Cardiac fibroblast (primary cell): ENCODE measurements around the gene CHRM5.
A peak's percentile ranks its signal among the peaks of the same experiment; 100 is the strongest.
"Not testable (repeated sequence)": the region's sequence is repeated elsewhere in the genome, so short reads cannot be mapped to it uniquely, and the experiment has no call there.

ENCODE experiments used
- DNase-seq, 2 donors: peaks; one replicate each; pipeline versions ENCODE4 v3.0.0 to v3.0.0-alpha.2; 2010; ENCODE audit warnings: low read depth in 2 of 2
- H3K4me3 ChIP-seq, 2 donors: replicated peaks in 1 of 2; 1 replicate in 1 of 2; 2 replicates in 1 of 2; pipeline ENCODE4 v1.5.1; 2011; ENCODE audit warnings: low read depth in 2 of 2, low read length in 2 of 2, mild to moderate bottlenecking in 2 of 2, moderate library complexity in 1 of 2
- TF ChIP-seq, protein P1 (sequence below): IDR thresholded peaks from one replicate; pipeline ENCODE4 v1.5.1; 2011; ENCODE audit warnings: low read depth, mild to moderate bottlenecking, low read length, inconsistent platforms

Gene CHRM5

DNA sequence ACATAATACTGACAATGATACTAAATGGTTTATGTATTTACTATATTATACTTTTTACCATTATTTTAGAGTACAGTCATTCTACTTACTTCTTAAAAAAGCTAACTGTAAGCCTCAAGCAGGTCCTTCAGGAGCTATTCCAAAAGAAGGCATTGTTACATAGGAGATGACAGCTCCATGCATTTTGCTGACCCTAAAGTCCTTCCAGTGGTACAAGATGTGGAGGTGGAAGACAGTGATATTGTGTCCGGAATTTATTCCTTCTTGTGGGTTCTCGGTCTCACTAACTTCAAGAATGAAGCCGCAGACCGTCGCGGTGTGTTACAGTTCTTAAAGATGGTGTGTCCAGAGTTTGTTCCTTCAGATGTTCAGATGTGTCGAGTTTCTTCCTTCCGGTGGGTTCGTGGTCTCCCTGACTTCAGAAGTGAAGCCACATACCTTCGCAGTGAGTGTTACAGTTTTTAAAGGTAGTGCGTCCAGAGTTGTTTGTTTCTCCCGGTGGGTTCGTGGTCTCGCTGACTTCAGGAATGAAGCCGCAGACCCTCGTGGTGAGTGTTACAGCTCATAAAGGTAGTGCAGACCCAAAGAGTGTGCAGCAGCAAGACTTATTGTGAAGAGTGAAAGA lies 49.8 kb downstream of the CHRM5 start:
- H3K4me3 ChIP-seq: no peak overlapping the region
- TF ChIP-seq, protein P1, sequence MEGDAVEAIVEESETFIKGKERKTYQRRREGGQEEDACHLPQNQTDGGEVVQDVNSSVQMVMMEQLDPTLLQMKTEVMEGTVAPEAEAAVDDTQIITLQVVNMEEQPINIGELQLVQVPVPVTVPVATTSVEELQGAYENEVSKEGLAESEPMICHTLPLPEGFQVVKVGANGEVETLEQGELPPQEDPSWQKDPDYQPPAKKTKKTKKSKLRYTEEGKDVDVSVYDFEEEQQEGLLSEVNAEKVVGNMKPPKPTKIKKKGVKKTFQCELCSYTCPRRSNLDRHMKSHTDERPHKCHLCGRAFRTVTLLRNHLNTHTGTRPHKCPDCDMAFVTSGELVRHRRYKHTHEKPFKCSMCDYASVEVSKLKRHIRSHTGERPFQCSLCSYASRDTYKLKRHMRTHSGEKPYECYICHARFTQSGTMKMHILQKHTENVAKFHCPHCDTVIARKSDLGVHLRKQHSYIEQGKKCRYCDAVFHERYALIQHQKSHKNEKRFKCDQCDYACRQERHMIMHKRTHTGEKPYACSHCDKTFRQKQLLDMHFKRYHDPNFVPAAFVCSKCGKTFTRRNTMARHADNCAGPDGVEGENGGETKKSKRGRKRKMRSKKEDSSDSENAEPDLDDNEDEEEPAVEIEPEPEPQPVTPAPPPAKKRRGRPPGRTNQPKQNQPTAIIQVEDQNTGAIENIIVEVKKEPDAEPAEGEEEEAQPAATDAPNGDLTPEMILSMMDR: no peak
- no peak for DNase-seq

DNA sequence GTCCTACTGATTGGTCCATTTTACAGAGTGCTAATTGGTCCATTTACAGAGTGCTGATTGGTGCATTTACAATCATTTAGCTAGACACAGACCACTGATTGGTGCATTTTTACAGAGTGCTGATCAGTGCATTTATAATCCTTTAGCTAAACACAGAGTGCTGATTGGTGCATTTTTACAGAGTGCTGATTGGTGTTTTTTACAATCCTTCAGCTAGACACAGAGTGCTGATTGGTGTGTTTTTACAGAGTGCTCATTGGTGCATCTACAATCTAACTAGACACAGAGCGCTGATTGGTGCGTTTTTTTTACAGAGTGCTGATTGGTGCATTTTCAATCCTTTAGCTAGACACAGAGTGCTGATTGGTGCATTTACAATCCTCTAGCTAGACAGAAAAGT lies 50.4 kb downstream of the CHRM5 start:
- not testable (repeated sequence) for H3K4me3 ChIP-seq, DNase-seq

DNA sequence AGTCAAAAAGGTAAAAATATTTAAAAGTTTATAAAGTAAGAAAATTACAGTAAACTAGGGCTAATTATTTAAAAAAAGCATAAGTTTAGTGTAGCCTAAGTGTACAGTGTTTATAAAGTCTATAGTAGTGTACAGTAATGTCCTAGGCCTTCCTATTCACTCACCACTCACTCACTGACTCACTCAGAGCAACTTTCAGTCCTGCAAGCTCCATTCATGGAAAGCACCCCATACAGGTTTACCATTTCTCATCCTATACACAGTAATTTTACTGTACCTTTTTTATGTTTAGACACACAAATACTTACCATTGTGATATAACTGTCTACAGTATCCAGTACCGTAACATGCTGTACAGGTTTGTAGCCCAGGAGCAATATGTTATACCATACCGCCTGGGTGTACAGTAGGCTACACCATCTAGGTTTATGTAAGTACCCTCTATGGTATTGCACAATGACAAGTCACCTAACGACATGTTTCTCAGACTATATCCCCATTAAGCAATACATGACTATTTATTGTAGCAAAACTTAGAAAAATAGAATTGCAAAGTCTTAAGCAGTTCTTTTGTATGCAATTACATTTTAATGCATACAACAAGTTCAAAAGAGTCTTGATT lies 51.2 kb downstream of the CHRM5 start:
- TF ChIP-seq, protein P1: no peak
- DNase-seq: peak in 1 of 2 donors; percentile 18
- no peak overlapping the region for H3K4me3 ChIP-seq

DNA sequence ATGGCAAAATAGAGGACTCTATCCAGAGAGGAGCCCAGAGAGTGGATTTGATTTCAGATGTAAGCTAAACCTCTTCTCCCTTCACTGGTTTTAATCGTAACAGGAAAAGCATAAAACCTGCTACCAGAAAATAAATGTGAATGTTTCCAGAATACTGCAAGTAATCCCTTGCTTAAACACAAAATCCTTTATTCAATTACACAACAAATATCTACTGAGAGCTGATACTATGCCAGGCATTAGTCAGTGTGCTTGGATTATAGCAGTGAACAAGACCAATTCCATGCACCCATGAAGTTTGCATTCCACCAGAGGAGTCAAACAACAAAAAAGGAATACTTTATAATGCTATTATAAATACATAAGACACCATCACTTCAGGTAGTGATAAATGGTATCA lies 55.6 kb downstream of the CHRM5 start:
- no peak overlapping the region for H3K4me3 ChIP-seq
- peak; percentile 36 to 58 for DNase-seq
- TF ChIP-seq, protein P1: no peak

DNA sequence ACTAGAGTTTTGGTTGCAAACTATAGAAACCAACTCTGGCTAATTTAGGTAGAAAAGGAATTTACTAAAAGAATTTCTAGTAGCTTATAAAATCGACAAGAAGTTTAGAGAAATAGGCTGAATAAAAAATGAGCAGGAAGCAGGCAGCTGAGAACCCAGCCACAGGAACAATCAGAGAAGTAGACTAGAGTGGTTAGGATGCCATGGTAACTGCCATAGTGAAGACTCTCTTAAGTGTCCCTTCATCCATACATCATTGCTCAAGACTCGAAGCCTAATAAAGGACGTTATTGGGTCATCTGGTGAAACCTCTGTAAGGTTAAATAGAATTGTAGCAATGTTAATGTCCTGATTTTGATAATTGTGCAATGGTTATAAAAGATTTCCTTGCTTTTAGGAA lies 57.0 kb downstream of the CHRM5 start:
- TF ChIP-seq, protein P1: no peak
- no peak overlapping the region for H3K4me3 ChIP-seq
- no peak for DNase-seq

DNA sequence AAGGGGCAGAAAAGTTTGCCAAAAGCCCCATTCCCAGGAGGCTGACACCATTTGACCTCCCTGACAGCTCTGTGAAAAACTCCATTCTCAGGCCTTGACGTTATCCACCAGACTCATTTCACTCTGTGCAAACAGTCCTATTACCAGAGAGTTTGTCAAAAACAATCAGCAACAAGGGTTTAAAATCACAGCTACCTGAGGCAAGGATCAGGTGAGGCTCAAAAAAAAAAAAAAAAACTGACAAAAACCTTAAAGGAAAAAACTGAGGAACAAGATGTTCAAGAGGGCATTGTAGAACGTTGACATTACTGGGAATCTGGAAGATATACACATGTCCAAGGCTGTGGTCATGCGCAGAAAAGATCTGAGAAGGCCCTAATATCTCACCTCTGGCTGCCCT lies 59.3 kb downstream of the CHRM5 start:
- no peak overlapping the region for H3K4me3 ChIP-seq
- TF ChIP-seq, protein P1: no peak
- DNase-seq: no peak

DNA sequence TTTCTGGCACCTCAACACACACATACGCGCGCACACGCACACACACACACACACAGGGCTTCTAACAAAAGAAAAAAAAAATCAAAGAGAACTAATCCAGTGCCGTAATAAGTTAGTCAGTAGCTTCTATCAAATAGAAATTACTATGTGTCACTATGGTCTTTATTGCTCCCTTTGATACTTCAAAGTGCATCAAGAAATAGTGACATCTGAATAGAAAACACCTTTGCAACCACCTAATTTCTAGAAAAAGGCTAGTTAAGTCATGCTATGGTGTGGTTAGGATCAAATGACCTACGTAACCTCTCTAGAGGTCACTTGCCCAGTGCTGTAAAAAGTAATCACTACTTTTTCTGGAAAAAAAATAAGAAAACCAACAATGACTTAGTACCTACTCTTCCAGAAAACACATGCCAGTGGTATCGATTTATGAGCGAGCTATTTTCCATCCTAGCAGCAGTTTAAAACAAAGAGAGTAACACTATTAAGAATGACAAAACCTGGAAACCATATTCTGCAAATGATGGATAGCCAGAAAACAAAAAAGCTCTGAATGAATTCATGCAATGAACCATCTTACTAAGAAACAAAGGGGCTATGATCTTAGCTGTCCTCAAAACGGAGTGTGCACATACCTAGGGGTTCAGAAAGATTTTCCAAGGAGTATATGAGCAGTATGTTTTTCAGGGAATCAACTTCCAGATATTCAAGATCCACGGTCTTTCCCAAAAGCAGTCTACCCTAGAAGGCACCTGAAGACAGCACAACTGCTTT lies 63.9 kb downstream of the CHRM5 start:
- H3K4me3 ChIP-seq: no peak overlapping the region
- DNase-seq: no peak
- TF ChIP-seq, protein P1: no peak
